ENCODE measurements around the gene CLDND2. TPM values are rescaled to one million over a fixed set of nuclear protein-coding genes. Genes with fewer than 3 reads are reported as not detected.

The CLDND2 gene
- total and polyA plus RNA-seq, 10 of the 15 experiments (the other 5 are each of a cell fraction or from before 2014, with no cell fraction given): 0.24 to 7.1 (median 1.8) TPM; not detected in 1

DNA sequence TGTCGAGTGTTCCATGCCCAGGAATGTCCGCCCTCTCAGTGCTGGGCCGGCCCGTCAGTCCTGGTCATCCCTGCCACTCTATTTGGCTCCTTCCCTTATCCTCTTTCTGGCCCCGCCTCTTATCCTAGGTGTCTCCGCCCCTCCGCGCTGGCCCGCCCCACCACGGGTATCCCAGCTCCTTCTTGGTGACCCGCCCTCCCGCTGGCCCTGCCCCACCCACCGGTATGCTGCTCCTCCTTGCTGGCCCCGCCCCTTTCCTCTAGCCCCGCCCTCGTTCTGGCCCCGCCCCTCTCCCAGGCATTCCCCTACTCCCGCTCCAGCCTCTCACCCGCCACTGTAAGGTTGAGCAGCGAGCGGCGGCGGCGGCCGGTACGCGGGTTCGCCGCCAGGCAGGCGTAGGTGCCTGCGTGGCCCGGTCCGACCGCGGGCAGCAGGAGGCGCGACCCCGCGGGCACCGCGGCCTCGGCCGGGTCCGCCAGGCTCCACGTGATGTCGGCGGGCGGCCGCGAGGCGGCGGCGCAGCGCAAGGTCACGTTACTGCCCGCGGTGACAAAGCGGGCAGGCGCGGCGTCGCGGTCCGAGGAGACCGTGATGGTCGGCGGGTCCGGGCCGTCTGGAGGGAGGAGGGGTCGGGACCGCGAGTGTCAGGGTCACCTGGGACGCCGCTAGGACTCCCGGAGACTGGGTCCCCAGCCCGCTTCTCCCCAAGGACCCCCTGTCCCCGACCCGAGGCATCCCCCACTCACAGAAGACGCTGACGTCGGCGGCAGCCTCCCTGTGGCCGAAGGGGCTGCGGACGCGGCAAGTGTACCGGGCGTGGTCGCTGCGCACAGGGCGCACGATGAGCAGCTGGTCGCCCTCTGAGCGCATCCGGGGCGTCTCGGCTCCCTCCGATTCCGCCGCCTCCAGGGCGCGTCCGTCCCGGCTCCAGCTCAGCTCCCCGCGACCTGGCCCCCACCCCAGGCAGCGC is 28.8 kb downstream of the CLDND2 start (continued):
- TF ChIP-seq, protein P1, sequence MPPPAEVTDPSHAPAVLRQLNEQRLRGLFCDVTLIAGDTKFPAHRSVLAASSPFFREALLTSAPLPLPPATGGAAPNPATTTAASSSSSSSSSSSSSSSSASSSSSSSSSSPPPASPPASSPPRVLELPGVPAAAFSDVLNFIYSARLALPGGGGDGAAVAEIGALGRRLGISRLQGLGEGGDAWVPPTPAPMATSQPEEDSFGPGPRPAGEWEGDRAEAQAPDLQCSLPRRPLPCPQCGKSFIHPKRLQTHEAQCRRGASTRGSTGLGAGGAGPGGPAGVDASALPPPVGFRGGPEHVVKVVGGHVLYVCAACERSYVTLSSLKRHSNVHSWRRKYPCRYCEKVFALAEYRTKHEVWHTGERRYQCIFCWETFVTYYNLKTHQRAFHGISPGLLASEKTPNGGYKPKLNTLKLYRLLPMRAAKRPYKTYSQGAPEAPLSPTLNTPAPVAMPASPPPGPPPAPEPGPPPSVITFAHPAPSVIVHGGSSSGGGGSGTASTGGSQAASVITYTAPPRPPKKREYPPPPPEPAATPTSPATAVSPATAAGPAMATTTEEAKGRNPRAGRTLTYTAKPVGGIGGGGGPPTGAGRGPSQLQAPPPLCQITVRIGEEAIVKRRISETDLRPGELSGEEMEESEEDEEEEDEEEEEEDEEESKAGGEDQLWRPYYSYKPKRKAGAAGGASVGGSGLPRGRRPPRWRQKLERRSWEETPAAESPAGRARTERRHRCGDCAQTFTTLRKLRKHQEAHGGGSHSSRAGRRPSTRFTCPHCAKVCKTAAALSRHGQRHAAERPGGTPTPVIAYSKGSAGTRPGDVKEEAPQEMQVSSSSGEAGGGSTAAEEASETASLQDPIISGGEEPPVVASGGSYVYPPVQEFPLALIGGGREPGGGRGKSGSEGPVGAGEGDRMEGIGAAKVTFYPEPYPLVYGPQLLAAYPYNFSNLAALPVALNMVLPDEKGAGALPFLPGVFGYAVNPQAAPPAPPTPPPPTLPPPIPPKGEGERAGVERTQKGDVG (CRISPR knock-in tag; IDR thresholded peaks at IDR 0.05): no peak
- TF ChIP-seq, protein P2, sequence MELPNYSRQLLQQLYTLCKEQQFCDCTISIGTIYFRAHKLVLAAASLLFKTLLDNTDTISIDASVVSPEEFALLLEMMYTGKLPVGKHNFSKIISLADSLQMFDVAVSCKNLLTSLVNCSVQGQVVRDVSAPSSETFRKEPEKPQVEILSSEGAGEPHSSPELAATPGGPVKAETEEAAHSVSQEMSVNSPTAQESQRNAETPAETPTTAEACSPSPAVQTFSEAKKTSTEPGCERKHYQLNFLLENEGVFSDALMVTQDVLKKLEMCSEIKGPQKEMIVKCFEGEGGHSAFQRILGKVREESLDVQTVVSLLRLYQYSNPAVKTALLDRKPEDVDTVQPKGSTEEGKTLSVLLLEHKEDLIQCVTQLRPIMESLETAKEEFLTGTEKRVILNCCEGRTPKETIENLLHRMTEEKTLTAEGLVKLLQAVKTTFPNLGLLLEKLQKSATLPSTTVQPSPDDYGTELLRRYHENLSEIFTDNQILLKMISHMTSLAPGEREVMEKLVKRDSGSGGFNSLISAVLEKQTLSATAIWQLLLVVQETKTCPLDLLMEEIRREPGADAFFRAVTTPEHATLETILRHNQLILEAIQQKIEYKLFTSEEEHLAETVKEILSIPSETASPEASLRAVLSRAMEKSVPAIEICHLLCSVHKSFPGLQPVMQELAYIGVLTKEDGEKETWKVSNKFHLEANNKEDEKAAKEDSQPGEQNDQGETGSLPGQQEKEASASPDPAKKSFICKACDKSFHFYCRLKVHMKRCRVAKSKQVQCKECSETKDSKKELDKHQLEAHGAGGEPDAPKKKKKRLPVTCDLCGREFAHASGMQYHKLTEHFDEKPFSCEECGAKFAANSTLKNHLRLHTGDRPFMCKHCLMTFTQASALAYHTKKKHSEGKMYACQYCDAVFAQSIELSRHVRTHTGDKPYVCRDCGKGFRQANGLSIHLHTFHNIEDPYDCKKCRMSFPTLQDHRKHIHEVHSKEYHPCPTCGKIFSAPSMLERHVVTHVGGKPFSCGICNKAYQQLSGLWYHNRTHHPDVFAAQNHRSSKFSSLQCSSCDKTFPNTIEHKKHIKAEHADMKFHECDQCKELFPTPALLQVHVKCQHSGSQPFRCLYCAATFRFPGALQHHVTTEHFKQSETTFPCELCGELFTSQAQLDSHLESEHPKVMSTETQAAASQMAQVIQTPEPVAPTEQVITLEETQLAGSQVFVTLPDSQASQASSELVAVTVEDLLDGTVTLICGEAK (IDR thresholded peaks at IDR 0.05; ENCODE audit: borderline replicate concordance): no peak
- TF ChIP-seq MTA3 (IDR thresholded peaks at IDR 0.05; ENCODE audit: borderline replicate concordance, low read length) (no peak), TAF1 (IDR thresholded peaks at IDR 0.05; ENCODE audit: borderline replicate concordance, low read depth, low read length) (no peak), CHD4 (IDR thresholded peaks at IDR 0.05) (no peak), GABPA (IDR thresholded peaks at IDR 0.05; ENCODE audit: low read depth) (no peak), CHD1 (IDR thresholded peaks at IDR 0.05; ENCODE audit: low read depth, low read length) (no peak), ZZZ3 (IDR thresholded peaks at IDR 0.05; ENCODE audit: control insufficient read depth, insufficient read length, low read depth) (no peak), EED (IDR thresholded peaks at IDR 0.05; ENCODE audit: low read depth) (no peak), POU2F2 (IDR thresholded peaks at IDR 0.05; ENCODE audit: borderline replicate concordance, low read depth, low read length) (no peak), ZNF217 (IDR thresholded peaks at IDR 0.05) (peak; percentile 64; the same call in 1 of the 2 replicates), RELA (IDR thresholded peaks at IDR 0.05; ENCODE audit: borderline replicate concordance, partially characterized antibody) (peak; percentile 62), RAD51 (IDR thresholded peaks at IDR 0.05) (no peak), JUND (IDR thresholded peaks at IDR 0.05; ENCODE audit: low read depth, low read length) (no peak), TCF12 (IDR thresholded peaks at IDR 0.05; ENCODE audit: low read depth, low read length) (no peak), POLR2A (IDR thresholded peaks at IDR 0.05; ENCODE audit: low read depth, low read length) (peak; percentile 52), KAT2A (conservative IDR thresholded peaks at IDR 0.05; ENCODE audit: control insufficient read depth, low read depth, low read length) (no peak), ESRRA (IDR thresholded peaks at IDR 0.05; ENCODE audit: low read length) (no peak), MEF2B (IDR thresholded peaks at IDR 0.05; ENCODE audit: partially characterized antibody, poor library complexity, severe bottlenecking) (no peak)
- TF ChIP-seq, protein P3, sequence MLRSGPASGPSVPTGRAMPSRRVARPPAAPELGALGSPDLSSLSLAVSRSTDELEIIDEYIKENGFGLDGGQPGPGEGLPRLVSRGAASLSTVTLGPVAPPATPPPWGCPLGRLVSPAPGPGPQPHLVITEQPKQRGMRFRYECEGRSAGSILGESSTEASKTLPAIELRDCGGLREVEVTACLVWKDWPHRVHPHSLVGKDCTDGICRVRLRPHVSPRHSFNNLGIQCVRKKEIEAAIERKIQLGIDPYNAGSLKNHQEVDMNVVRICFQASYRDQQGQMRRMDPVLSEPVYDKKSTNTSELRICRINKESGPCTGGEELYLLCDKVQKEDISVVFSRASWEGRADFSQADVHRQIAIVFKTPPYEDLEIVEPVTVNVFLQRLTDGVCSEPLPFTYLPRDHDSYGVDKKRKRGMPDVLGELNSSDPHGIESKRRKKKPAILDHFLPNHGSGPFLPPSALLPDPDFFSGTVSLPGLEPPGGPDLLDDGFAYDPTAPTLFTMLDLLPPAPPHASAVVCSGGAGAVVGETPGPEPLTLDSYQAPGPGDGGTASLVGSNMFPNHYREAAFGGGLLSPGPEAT (IDR thresholded peaks at IDR 0.05; ENCODE audit: low read depth): no peak
- TF ChIP-seq, protein P4, sequence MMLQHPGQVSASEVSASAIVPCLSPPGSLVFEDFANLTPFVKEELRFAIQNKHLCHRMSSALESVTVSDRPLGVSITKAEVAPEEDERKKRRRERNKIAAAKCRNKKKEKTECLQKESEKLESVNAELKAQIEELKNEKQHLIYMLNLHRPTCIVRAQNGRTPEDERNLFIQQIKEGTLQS (IDR thresholded peaks at IDR 0.05; ENCODE audit: borderline replicate concordance, extremely low read depth, low read depth, low read length): peak; percentile 59; the same call in 1 of the 2 replicates
